Body of pancreas (tissue), 4 donors: ENCODE data around the gene ZNF500. TPM values are rescaled to one million over a fixed set of nuclear protein-coding genes. Genes with fewer than 3 reads are reported as not detected.

Source experiments
- ATAC-seq: fragments of 150-250 bp; one replicate; pipeline ENCODE4 v1.9.1; 2016
- DNase-seq, 4 donors: peaks; one replicate each; pipeline ENCODE4 v3.0.0-alpha.2; 2019
- H3K27ac ChIP-seq, 4 donors: fragments of 200-600 bp; sonication (generic); 1 replicate in 3 of 4; 2 replicates in 1 of 4; pipeline versions ENCODE4 v1.5.1 to v1.6.1; 2016 to 2019; ENCODE audit warnings: mild to moderate bottlenecking in 1 of 4, mixed read lengths in 1 of 4, moderate library complexity in 1 of 4
- H3K27me3 ChIP-seq, 2 donors: fragments of 200-600 bp; sonication (generic); one replicate each; pipeline ENCODE4 v1.6.0; 2016; ENCODE audit warnings: mild to moderate bottlenecking in 1 of 2
- H3K36me3 ChIP-seq, 2 donors: fragments of 200-600 bp; sonication (generic); replicated peaks in 1 of 2; 2 replicates each; pipeline ENCODE4 v1.5.1; 2016; ENCODE audit warnings: low read depth in 2 of 2; ENCODE audit not compliant: insufficient read depth in 1 of 2
- H3K4me1 ChIP-seq: fragments of 200-600 bp; sonication (generic); one replicate; pipeline ENCODE4 v1.6.0; 2016
- H3K4me3 ChIP-seq, 2 donors: fragments of 200-600 bp; sonication (generic); 1 replicate in 1 of 2; 2 replicates in 1 of 2; pipeline ENCODE4 v1.5.1; 2016 to 2019
- H3K9me3 ChIP-seq, 3 donors: fragments of 200-600 bp; sonication (generic); 1 replicate in 2 of 3; 2 replicates in 1 of 3; pipeline ENCODE4 v1.5.1; 2016
- CTCF ChIP-seq, 7 experiments: fragments of 450-650 bp in 4 of 7; fragments of 200-600 bp in 3 of 7; sonication (generic) in 3 of 7; IDR thresholded peaks; one replicate each; pipeline ENCODE4 v1.5.1; 2016 to 2019; ENCODE audit warnings: antibody characterized with exemption in 7 of 7
- POLR2A ChIP-seq, 3 donors: fragments of 450-650 bp; IDR thresholded peaks; one replicate each; pipeline ENCODE4 v1.6.1; 2016; ENCODE audit warnings: antibody characterized with exemption in 3 of 3, mild to moderate bottlenecking in 2 of 3
- WGBS, 2 donors: methylation state at CpG; one replicate each; pipeline ENCODE4 v1.1.5; 2017; 5-methylcytosine and 5-hydroxymethylcytosine counted together
- intact Hi-C: fragments of 100-400 bp; cut with DNase I; formaldehyde crosslinking; loops from one replicate; pipeline ENCODE4 v1.15.1; 2023
- total RNA-seq, 2 donors: library from RNA; depleted of rRNA; stranded (reverse); fragments of >200 nt; gene quantifications; one replicate each; pipeline ENCODE4 v1.1.0, GENCODE V29; 2016

The ZNF500 gene
- total RNA-seq, 2 donors from 2014 or later: 7.5 to 13.8 TPM

- H3K4me1 ChIP-seq: no peaks in the 10 kb centered on the region
- H3K27ac ChIP-seq: no peak overlapping the region
- no peak overlapping the region for H3K4me3 ChIP-seq
- peaks cover 11 to 20% of the 10 kb centered on the region in 2 donors for H3K36me3 ChIP-seq
- DNase-seq: no peak
- intact Hi-C loops: no loop called here
- no peaks in the 10 kb centered on the region for H3K27me3 ChIP-seq
- no peak for TF ChIP-seq POLR2A (IDR thresholded peaks at IDR 0.05)
- no peak for TF ChIP-seq CTCF (IDR thresholded peaks at IDR 0.05)
- no peaks in the 10 kb centered on the region for H3K9me3 ChIP-seq
- ATAC-seq: no peak
- WGBS, 2 donors: 76 to 96% methylated on average over 5 to 9 of the region's 9 CpGs
Observed at GRCh38 chr16:4811773-4812172, 44.8 kb upstream of the ZNF500 start.

- WGBS, 2 donors: 88 to 100% methylated on average over 2 to 3 of the region's 3 CpGs
Observed at GRCh38 chr16:4811242-4811641, 44.3 kb upstream of the ZNF500 start.

GRCh38 chr16:4806280-4806679 lies 39.3 kb upstream of the ZNF500 start:
- Histone ChIP-seq H3K27me3 (no peaks in the 10 kb centered on the region), H3K27ac (no peak overlapping the region), H3K4me1 (peaks cover 15% of the 10 kb centered on the region), H3K36me3 (peaks cover 0 to 2% of the 10 kb centered on the region in 2 donors), H3K9me3 (no peaks in the 10 kb centered on the region), H3K4me3 (no peak overlapping the region)
- intact Hi-C loops: no loop called here
- DNase-seq (no peak), ATAC-seq (no peak)
- no peak for TF ChIP-seq CTCF (IDR thresholded peaks at IDR 0.05)
- TF ChIP-seq POLR2A (IDR thresholded peaks at IDR 0.05): no peak
- WGBS, 2 donors: 94 to 95% methylated on average over 6 of the region's 6 CpGs

More at GRCh38 chr16:4811242-4811641, 44.3 kb upstream of the ZNF500 start:
- Histone ChIP-seq H3K27me3 (no peaks in the 10 kb centered on the region), H3K9me3 (no peaks in the 10 kb centered on the region), H3K4me1 (no peaks in the 10 kb centered on the region), H3K27ac (no peak overlapping the region), H3K36me3 (peaks cover 11 to 17% of the 10 kb centered on the region in 2 donors), H3K4me3 (no peak overlapping the region)
- intact Hi-C loops: no loop called here
- no peak for ATAC-seq
- TF ChIP-seq CTCF (IDR thresholded peaks at IDR 0.05) (no peak), POLR2A (IDR thresholded peaks at IDR 0.05) (no peak)
- no peak for DNase-seq

GRCh38 chr16:4805231-4805630 lies 38.3 kb upstream of the ZNF500 start:
- intact Hi-C loops: no loop called here

More at GRCh38 chr16:4805231-4805630, 38.3 kb upstream of the ZNF500 start:
- H3K27ac ChIP-seq: no peak overlapping the region
- no peaks in the 10 kb centered on the region for H3K9me3 ChIP-seq
- H3K4me1 ChIP-seq: peaks cover 25% of the 10 kb centered on the region
- H3K4me3 ChIP-seq: no peak overlapping the region
- ATAC-seq (no peak), DNase-seq (no peak)
- WGBS, 2 donors: 86 to 98% methylated on average over 7 to 11 of the region's 11 CpGs
- H3K36me3 ChIP-seq: peaks cover 0 to 2% of the 10 kb centered on the region in 2 donors
- no peaks in the 10 kb centered on the region for H3K27me3 ChIP-seq
- no peak for TF ChIP-seq CTCF (IDR thresholded peaks at IDR 0.05)
- no peak for TF ChIP-seq POLR2A (IDR thresholded peaks at IDR 0.05)
